H9 (cell line): ENCODE measurements around the gene TCEAL9. TPM values are rescaled to one million over a fixed set of nuclear protein-coding genes. Genes with fewer than 3 reads are reported as not detected.

Experiments
- DNase-seq: peaks from one replicate; pipeline ENCODE4 v3.0.0-alpha.2; 2017
- H2AFZ ChIP-seq: one replicate; pipeline ENCODE4 v1.6.1; 2013; ENCODE audit warnings: mild to moderate bottlenecking, low read length, control low read depth, moderate library complexity
- H2AK5ac ChIP-seq: 2 replicates; pipeline ENCODE4 v1.6.1; 2013; ENCODE audit warnings: low read length, control low read depth, mixed read lengths; ENCODE audit not compliant: insufficient read length
- H2BK120ac ChIP-seq: one replicate; pipeline ENCODE4 v1.6.1; 2013; ENCODE audit warnings: low read depth, mild to moderate bottlenecking, low read length, control low read depth, inconsistent platforms; ENCODE audit not compliant: poor library complexity, severe bottlenecking
- H2BK12ac ChIP-seq: 2 replicates; pipeline ENCODE4 v1.6.1; 2013; ENCODE audit warnings: low read length, control low read depth, mixed read lengths, low read depth; ENCODE audit not compliant: insufficient read length
- H2BK15ac ChIP-seq: 2 replicates; pipeline ENCODE4 v1.6.1; 2013; ENCODE audit warnings: low read depth, low read length, control low read depth
- H2BK20ac ChIP-seq: one replicate; pipeline ENCODE4 v1.6.1; 2013; ENCODE audit warnings: low read depth, mild to moderate bottlenecking, low read length, control low read depth, inconsistent platforms; ENCODE audit not compliant: poor library complexity, severe bottlenecking
- H2BK5ac ChIP-seq: 2 replicates; pipeline ENCODE4 v1.6.1; 2013; ENCODE audit warnings: low read length, control low read depth, mixed read lengths; ENCODE audit not compliant: insufficient read length
- H3K14ac ChIP-seq: 2 replicates; pipeline ENCODE4 v1.6.1; 2013; ENCODE audit warnings: low read length, control low read depth; ENCODE audit not compliant: insufficient read depth
- H3K18ac ChIP-seq: 2 replicates; pipeline ENCODE4 v1.6.1; 2013; ENCODE audit warnings: low read depth, mild to moderate bottlenecking, mixed read lengths, low read length, control low read depth; ENCODE audit not compliant: insufficient read length
- H3K23ac ChIP-seq: 2 replicates; pipeline ENCODE4 v1.6.1; 2013; ENCODE audit warnings: low read length, control low read depth, mixed read lengths, low read depth; ENCODE audit not compliant: insufficient read length
- H3K23me2 ChIP-seq: 2 replicates; pipeline ENCODE4 v1.6.1; 2013; ENCODE audit warnings: low read depth, mild to moderate bottlenecking, mixed read lengths, low read length, control low read depth; ENCODE audit not compliant: insufficient read length, poor library complexity, severe bottlenecking
- H3K27ac ChIP-seq: 2 replicates; pipeline ENCODE4 v1.5.1; 2013; ENCODE audit warnings: low read length, control low read depth, mixed read lengths, low read depth; ENCODE audit not compliant: insufficient read length
- H3K27me3 ChIP-seq: 2 replicates; pipeline ENCODE4 v1.6.1; 2013; ENCODE audit warnings: low read length, control low read depth, inconsistent platforms; ENCODE audit not compliant: insufficient read depth
- H3K4ac ChIP-seq: 2 replicates; pipeline ENCODE4 v1.6.1; 2013; ENCODE audit warnings: low read depth, mild to moderate bottlenecking, control low read depth, inconsistent platforms, low read length, moderate library complexity
- H3K4me1 ChIP-seq: 2 replicates; pipeline ENCODE4 v1.6.1; 2013; ENCODE audit warnings: low read length, control low read depth, inconsistent platforms; ENCODE audit not compliant: insufficient read depth
- H3K4me2 ChIP-seq: 2 replicates; pipeline ENCODE4 v1.6.1; 2013; ENCODE audit warnings: low read length, control low read depth, mixed read lengths; ENCODE audit not compliant: insufficient read length, insufficient read depth
- H3K56ac ChIP-seq: 2 replicates; pipeline ENCODE4 v1.6.1; 2013; ENCODE audit warnings: low read depth, mild to moderate bottlenecking, mixed read lengths, low read length, control low read depth; ENCODE audit not compliant: insufficient read length
- H3K79me1 ChIP-seq: 2 replicates; pipeline ENCODE4 v1.6.1; 2013; ENCODE audit warnings: low read depth, mild to moderate bottlenecking, moderate library complexity, low read length, control low read depth, inconsistent platforms; ENCODE audit not compliant: insufficient read depth, poor library complexity, severe bottlenecking
- H3K79me2 ChIP-seq: 2 replicates; pipeline ENCODE4 v1.6.1; 2013; ENCODE audit warnings: low read length, control low read depth, inconsistent platforms; ENCODE audit not compliant: insufficient read depth
- H3K9ac ChIP-seq: 2 replicates; pipeline ENCODE4 v1.6.1; 2013; ENCODE audit warnings: low read length, control low read depth, mixed read lengths; ENCODE audit not compliant: insufficient read length; ENCODE audit errors: extremely low read depth
- H3K9me3 ChIP-seq: one replicate; pipeline ENCODE4 v1.6.1; 2013; ENCODE audit warnings: low read depth, low read length, inconsistent platforms; ENCODE audit not compliant: control insufficient read depth
- H3T11ph ChIP-seq: one replicate; pipeline ENCODE4 v1.6.1; 2013; ENCODE audit warnings: mild to moderate bottlenecking, low read length, control low read depth, inconsistent platforms
- H4K20me1 ChIP-seq: one replicate; pipeline ENCODE4 v1.6.1; 2013; ENCODE audit not compliant: control insufficient read depth, insufficient read length, insufficient read depth
- H4K5ac ChIP-seq: 2 replicates; pipeline ENCODE4 v1.6.1; 2013; ENCODE audit warnings: low read depth, mild to moderate bottlenecking, mixed read lengths, low read length, control low read depth; ENCODE audit not compliant: insufficient read length
- H4K8ac ChIP-seq: replicated peaks from 2 replicates; pipeline ENCODE4 v1.6.1; 2013; ENCODE audit warnings: low read length, control low read depth, mixed read lengths, low read depth; ENCODE audit not compliant: insufficient read length
- H4K91ac ChIP-seq: 2 replicates; pipeline ENCODE4 v1.6.1; 2013; ENCODE audit warnings: low read depth, mild to moderate bottlenecking, moderate library complexity, mixed read lengths, low read length, control low read depth; ENCODE audit not compliant: insufficient read length
- H3K27ac Mint-ChIP-seq, 3 experiments: 2 replicates in 2 of 3; 3 replicates in 1 of 3; pipeline ENCODE4 v1.8.0; 2020 to 2021; ENCODE audit warnings: mixed read lengths in 3 of 3, mild to moderate bottlenecking in 1 of 3, moderate library complexity in 1 of 3
- H3K27me3 Mint-ChIP-seq: 2 replicates; pipeline ENCODE4 v1.8.0; 2021; ENCODE audit warnings: low read depth, mild to moderate bottlenecking, moderate library complexity, mixed read lengths
- H3K36me3 Mint-ChIP-seq, 3 experiments: 2 replicates in 2 of 3; 3 replicates in 1 of 3; pipeline ENCODE4 v1.8.0; 2020 to 2021; ENCODE audit warnings: low read depth in 3 of 3, mixed read lengths in 3 of 3; ENCODE audit not compliant: insufficient read depth in 1 of 3
- H3K4me1 Mint-ChIP-seq, 2 experiments: 2 replicates each; pipeline ENCODE4 v1.8.0; 2020; ENCODE audit warnings: mixed read lengths in 2 of 2
- H3K4me3 Mint-ChIP-seq, 2 experiments: 2 replicates in 1 of 2; 3 replicates in 1 of 2; pipeline ENCODE4 v1.8.0; 2020 to 2021; ENCODE audit warnings: mild to moderate bottlenecking in 2 of 2, mixed read lengths in 2 of 2, moderate library complexity in 1 of 2
- H3K9me3 Mint-ChIP-seq, 2 experiments: 2 replicates in 1 of 2; 3 replicates in 1 of 2; pipeline ENCODE4 v1.8.0; 2020; ENCODE audit warnings: mild to moderate bottlenecking in 2 of 2, mixed read lengths in 2 of 2, moderate library complexity in 1 of 2
- CTCF ChIP-seq: fragments of 200-600 bp; sonication (generic); conservative IDR thresholded peaks from 3 replicates; pipeline ENCODE4 v1.8.0; 2021; ENCODE audit warnings: antibody characterized with exemption, mild to moderate bottlenecking
- WGBS: extraction: QIAGEN DNeasy Blood & Tissue Kit; methylation state at CpG from one replicate; pipeline ENCODE4 v1.1.7; 2013; ENCODE audit warnings: missing lambda C conversion rate, low lambda C conversion rate, mixed read lengths; ENCODE audit not compliant: insufficient read length; ENCODE audit errors: extremely low coverage; 5-methylcytosine and 5-hydroxymethylcytosine counted together
- long read RNA-seq: library from polyadenylated mRNA; unstranded; transcript quantifications from one replicate; pipeline ENCODE4 v2.0.0, GENCODE V29; 2020
- total RNA-seq: library from RNA; stranded (reverse); gene quantifications from 2 replicates; pipeline ENCODE4 v1.2.1, GENCODE V29; 2021

The TCEAL9 gene, protein sequence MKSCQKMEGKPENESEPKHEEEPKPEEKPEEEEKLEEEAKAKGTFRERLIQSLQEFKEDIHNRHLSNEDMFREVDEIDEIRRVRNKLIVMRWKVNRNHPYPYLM
- total RNA-seq = 24.2 and 30.5 TPM in 2 replicates
- long read RNA-seq, transcript TCEAL9-202 (3 exons, 1,033 nt) = major isoform, 21 of 35 reads
- long read RNA-seq, transcript TCEAL9-201 (2 exons, 699 nt) = minor isoform, 8 of 35 reads
- long read RNA-seq, partial matches to known transcripts = 5 of 35 reads
- long read RNA-seq, other reads (novel, unspliced or antisense) = 0 of 35 reads

GRCh38 chrX:103356130-103356798, at the start of gene TCEAL9:
Gene TCEAL9 (plus strand): TSS chrX:103356506. CDS start chrX:103357685, 1,179 bp downstream.
- H3K27me3 ChIP-seq = no peaks in the 10 kb centered on the region
- no CpG with 5 or more reads among the region's 18 CpGs for WGBS

More at GRCh38 chrX:103356130-103356798, at the start of gene TCEAL9:
- Histone ChIP-seq H3K18ac (peak within 1 kb of the TSS; percentile 31), H3K79me1 (no peaks in the 10 kb centered on the region), H4K8ac (no peak within 1 kb of the TSS), H3K56ac (no peak within 1 kb of the TSS), H3K4ac (no peak within 1 kb of the TSS), H3T11ph (no peak within 1 kb of the TSS), H4K91ac (no peak within 1 kb of the TSS), H2BK5ac (no peak within 1 kb of the TSS), H3K14ac (peak within 1 kb of the TSS; percentile 66; the same call in 1 of the 2 replicates), H3K27ac (peak within 1 kb of the TSS; percentile 37), H3K4me2 (peak within 1 kb of the TSS; percentile 63), H2BK20ac (no peak within 1 kb of the TSS), H2AK5ac (no peak within 1 kb of the TSS), H3K4me1 (peaks cover 3% of the 10 kb centered on the region; the same call in 1 of the 2 replicates), H4K5ac (no peak within 1 kb of the TSS), H4K20me1 (no peaks in the 10 kb centered on the region), H3K9ac (peak within 1 kb of the TSS; percentile 60), H3K23me2 (peaks cover 8% of the 10 kb centered on the region), H2BK15ac (no peak within 1 kb of the TSS), H3K79me2 (no peaks in the 10 kb centered on the region), H3K23ac (no peak within 1 kb of the TSS), H2BK12ac (no peak within 1 kb of the TSS), H2AFZ (no peak within 1 kb of the TSS), H3K9me3 (no peaks in the 10 kb centered on the region), H2BK120ac (no peak within 1 kb of the TSS)
- peak; percentile 78 for DNase-seq
- Mint-ChIP-seq H3K9me3 (peaks cover 0 to 56% of the 10 kb centered on the region in 2 experiments; a peak in 3 of 5 replicates), H3K4me3 (peak within 1 kb of the TSS; percentile 87 to 92), H3K36me3 (peaks cover 0 to 13% (median 13%) of the 10 kb centered on the region in 3 experiments; a peak in 5 of 7 replicates), H3K27ac (peak within 1 kb of the TSS; percentile 79 to 97 (median 86)), H3K27me3 (no peaks in the 10 kb centered on the region), H3K4me1 (peaks cover 6 to 12% of the 10 kb centered on the region in 2 experiments)
- no peak for TF ChIP-seq CTCF
